Endothelial cell of umbilical vein (primary cell): Measurements from ENCODE around the gene STMN1. TPM values are rescaled to one million over a fixed set of nuclear protein-coding genes. Genes with fewer than 3 reads are reported as not detected.

ENCODE experiments used
- BruUV-seq: library from RNA; stranded (reverse); fragments of 400-500 nt; replicated peaks from 2 replicates; lab custom pipeline; 2021; lab: Mats Ljungman, UMichigan
- CTCF ChIA-PET: fragments of 300-600, 350-600 bp; sonication (Branson Sonifier 250); formaldehyde crosslinking; loops from one replicate; lab custom pipeline; 2021; ENCODE audit warnings: antibody characterized with exemption, inconsistent platforms; lab: Charles Lee
- POLR2A ChIA-PET: fragments of 300-600, 350-600 bp; sonication (Branson Sonifier 250); formaldehyde crosslinking; loops from one replicate; lab custom pipeline; 2021; ENCODE audit warnings: antibody characterized with exemption, inconsistent platforms; lab: Charles Lee
- DNase-seq: peaks from one replicate; pipeline ENCODE4 v3.0.0-alpha.2; 2011; ENCODE audit warnings: low read depth, low spot score
- FAIRE-seq: peaks from 2 replicates; lab custom pipeline; 2011; peaks lifted over from hg19 to GRCh38; lab: Jason Lieb, UNC
- H2AFZ ChIP-seq: 2 replicates; pipeline ENCODE4 v1.6.0; 2012; ENCODE audit warnings: low read depth, low read length, control low read depth, inconsistent platforms
- H3K27ac ChIP-seq: 2 replicates; pipeline ENCODE4 v1.5.1; 2011; ENCODE audit warnings: low read depth, mild to moderate bottlenecking, control low read depth, low read length, moderate library complexity; ENCODE audit not compliant: insufficient read depth
- H3K27me3 ChIP-seq, 2 experiments: 2 replicates each; pipeline versions ENCODE4 v1.6.0 to v1.6.1; 2011; ENCODE audit warnings: low read length in 2 of 2, mixed read lengths in 1 of 2; ENCODE audit not compliant: control insufficient read depth in 2 of 2, insufficient read depth in 2 of 2
- H3K36me3 ChIP-seq, 2 experiments: 2 replicates in 1 of 2; 3 replicates in 1 of 2; pipeline ENCODE4 v1.5.1; 2011; ENCODE audit warnings: low read length in 2 of 2, mild to moderate bottlenecking in 1 of 2, moderate library complexity in 1 of 2; ENCODE audit not compliant: control insufficient read depth in 2 of 2, insufficient read depth in 2 of 2; ENCODE audit errors: extremely low read depth in 1 of 2
- H3K4me1 ChIP-seq: 3 replicates; pipeline ENCODE4 v1.5.1; 2011; ENCODE audit warnings: mild to moderate bottlenecking, low read length; ENCODE audit not compliant: control insufficient read depth, insufficient read depth; ENCODE audit errors: extremely low read depth
- H3K4me2 ChIP-seq: 2 replicates; pipeline ENCODE4 v1.6.1; 2011; ENCODE audit warnings: low read length, control low read depth, mixed read lengths; ENCODE audit not compliant: insufficient read depth
- H3K4me3 ChIP-seq, 3 experiments: fragments of 200-600 bp in 1 of 3; sonication (generic), shearing (Covaris generic) in 1 of 3; replicated peaks in 1 of 3; 2 replicates each; pipeline ENCODE4 v1.5.1; 2011 to 2016; ENCODE audit warnings: control low read depth in 3 of 3, low read length in 3 of 3, mild to moderate bottlenecking in 2 of 3, inconsistent platforms in 1 of 3, low read depth in 1 of 3, moderate library complexity in 1 of 3; ENCODE audit not compliant: insufficient read depth in 1 of 3
- H3K79me2 ChIP-seq: 2 replicates; pipeline ENCODE4 v1.6.0; 2012; ENCODE audit warnings: low read length, inconsistent platforms; ENCODE audit not compliant: control insufficient read depth, insufficient read depth
- H3K9ac ChIP-seq: replicated peaks from 2 replicates; pipeline ENCODE3; 2011; ENCODE audit warnings: low read length, control low read depth; ENCODE audit not compliant: insufficient read depth; ENCODE audit errors: extremely low read depth
- H3K9me1 ChIP-seq: replicated peaks from 3 replicates; pipeline ENCODE4 v1.6.0; 2011; ENCODE audit warnings: mild to moderate bottlenecking, low read length; ENCODE audit not compliant: control insufficient read depth, insufficient read depth; ENCODE audit errors: extremely low read depth
- H3K9me3 ChIP-seq: replicated peaks from 2 replicates; pipeline ENCODE4 v1.5.1; 2012; ENCODE audit warnings: low read length, inconsistent platforms; ENCODE audit not compliant: control insufficient read depth, insufficient read depth
- H4K20me1 ChIP-seq: replicated peaks from 2 replicates; pipeline ENCODE3; 2011; ENCODE audit warnings: mild to moderate bottlenecking, low read length; ENCODE audit not compliant: control insufficient read depth, insufficient read depth; ENCODE audit errors: extremely low read depth
- EZH2 ChIP-seq: IDR thresholded peaks from 2 replicates; pipeline ENCODE4 v1.6.1; 2012; ENCODE audit warnings: borderline replicate concordance, low read depth, mild to moderate bottlenecking, moderate library complexity, low read length, inconsistent platforms; ENCODE audit not compliant: severe bottlenecking
- FOS ChIP-seq: IDR thresholded peaks from 2 replicates; pipeline ENCODE4 v1.6.1; 2011; ENCODE audit warnings: mild to moderate bottlenecking, low read length, moderate library complexity, borderline replicate concordance; ENCODE audit not compliant: insufficient read depth
- GATA2 ChIP-seq: IDR thresholded peaks from 2 replicates; pipeline ENCODE4 v1.7.0; 2011; ENCODE audit warnings: low read depth, mild to moderate bottlenecking, moderate library complexity, mixed read lengths, low read length; ENCODE audit not compliant: insufficient read length, insufficient read depth
- JUN ChIP-seq: IDR thresholded peaks from 2 replicates; pipeline ENCODE4 v1.6.1; 2011; ENCODE audit warnings: borderline replicate concordance, low read depth; ENCODE audit not compliant: insufficient read length, insufficient read depth
- MYC ChIP-seq: IDR thresholded peaks from one replicate; pipeline ENCODE4 v1.6.1; 2011; ENCODE audit warnings: mild to moderate bottlenecking, low read depth, low read length
- POLR2A ChIP-seq: IDR thresholded peaks from 2 replicates; pipeline ENCODE4 v1.6.1; 2012; ENCODE audit warnings: low read depth, mild to moderate bottlenecking, control low read depth, low read length
- POLR2AphosphoS5 ChIP-seq: IDR thresholded peaks from 2 replicates; pipeline ENCODE4 v1.6.1; 2012; ENCODE audit warnings: low read depth, mild to moderate bottlenecking, control low read depth, low read length, moderate library complexity; ENCODE audit not compliant: insufficient read depth
- dilution Hi-C: fragments of 300-500 bp; cut with MboI; formaldehyde crosslinking; loops from one replicate; pipeline ENCODE4 v1.15.0; 2019; ENCODE audit warnings: low sequenced_read_pairs; ENCODE audit not compliant: extremely low pct_ligation_motif_present
- intact Hi-C: fragments of 100-400 bp; cut with micrococcal nuclease; formaldehyde crosslinking; loops from one replicate; pipeline ENCODE4 v1.10.0; 2022
- polyA plus RNA-seq, 4 experiments: library from polyadenylated mRNA; depleted of rRNA in 3 of 4; stranded (reverse) in 3 of 4; unstranded in 1 of 4; fragments of >200 nt; gene quantifications; 2 replicates each; pipeline versions ENCODE4 v1.2.1 to v1.2.3, GENCODE V29; 2011 to 2012; ENCODE audit warnings: missing spikeins in 1 of 4
- total RNA-seq: library from RNA; stranded (reverse); gene quantifications from 2 replicates; pipeline ENCODE4 v1.2.3, GENCODE V29; 2021
- TF ChIP-seq, protein P1 (sequence below), 2 donors: IDR thresholded peaks; 1 replicate in 1 of 2; 2 replicates in 1 of 2; pipeline ENCODE4 v1.5.1; 2011; ENCODE audit warnings: low read length in 2 of 2, mild to moderate bottlenecking in 2 of 2, moderate library complexity in 2 of 2, control low read depth in 1 of 2, inconsistent platforms in 1 of 2, low read depth in 1 of 2; ENCODE audit not compliant: insufficient read depth in 1 of 2; ENCODE audit errors: extremely low read depth in 1 of 2
- TF ChIP-seq, protein P2 (sequence below): IDR thresholded peaks from 2 replicates; pipeline ENCODE4 v1.6.1; 2011; ENCODE audit not compliant: insufficient read depth, insufficient read length

Gene STMN1
- total and polyA plus RNA-seq, 2 donors (not counting 3 experiments of a cell fraction or from before 2014, with no cell fraction given), result 102 to 503 TPM

DNA sequence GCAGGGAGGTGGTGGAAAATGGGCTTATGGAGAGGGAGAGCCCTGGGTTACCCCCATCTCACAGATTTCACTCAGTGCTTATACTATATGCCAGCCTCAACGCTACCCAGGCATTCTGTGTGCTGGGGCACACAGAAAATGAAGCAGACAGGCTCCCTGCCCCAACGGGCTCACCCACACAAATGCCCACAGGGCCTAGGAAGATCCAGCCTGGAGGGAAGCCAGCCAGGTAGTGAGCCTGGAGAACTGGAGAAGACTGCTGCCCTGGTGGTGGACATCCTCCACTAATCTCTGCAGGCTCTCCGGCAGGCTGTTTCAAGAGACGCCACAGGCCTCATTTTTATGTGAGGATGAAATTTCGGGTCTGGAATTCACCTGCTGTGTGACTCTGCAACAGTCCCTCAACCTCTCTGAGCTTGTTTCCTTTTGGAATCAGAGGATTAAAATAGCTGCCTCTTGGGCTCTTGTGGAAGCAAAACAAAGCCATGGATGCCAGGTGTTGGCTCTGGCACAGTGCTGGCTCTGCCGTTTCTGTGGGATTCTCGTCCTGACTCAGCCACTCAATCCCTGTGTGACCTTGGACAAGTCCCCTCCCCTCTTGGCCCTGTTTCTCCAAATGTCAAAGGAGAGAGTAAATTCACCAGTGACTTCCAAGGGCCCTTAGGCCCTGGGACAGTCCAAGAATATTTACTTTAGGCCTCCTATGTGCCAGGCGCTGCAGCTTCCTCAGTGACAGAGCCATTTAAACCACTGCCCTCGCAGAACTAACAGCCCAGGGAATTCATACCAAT lies 34.3 kb downstream of the STMN1 start:
- Histone ChIP-seq H2AFZ (no peak overlapping the region), H3K79me2 (no peaks in the 10 kb centered on the region), H3K27ac (no peak overlapping the region), H3K9ac (no peak overlapping the region), H3K36me3 (no peaks in the 10 kb centered on the region), H4K20me1 (no peaks in the 10 kb centered on the region), H3K4me1 (peaks cover 16% of the 10 kb centered on the region), H3K9me1 (no peaks in the 10 kb centered on the region), H3K9me3 (no peaks in the 10 kb centered on the region), H3K4me3 (no peak overlapping the region), H3K27me3 (no peaks in the 10 kb centered on the region), H3K4me2 (no peak overlapping the region)
- TF ChIP-seq POLR2AphosphoS5 (no peak), JUN (no peak), MYC (no peak), EZH2 (no peak), GATA2 (no peak), FOS (no peak), POLR2A (no peak)
- TF ChIP-seq, protein P1, sequence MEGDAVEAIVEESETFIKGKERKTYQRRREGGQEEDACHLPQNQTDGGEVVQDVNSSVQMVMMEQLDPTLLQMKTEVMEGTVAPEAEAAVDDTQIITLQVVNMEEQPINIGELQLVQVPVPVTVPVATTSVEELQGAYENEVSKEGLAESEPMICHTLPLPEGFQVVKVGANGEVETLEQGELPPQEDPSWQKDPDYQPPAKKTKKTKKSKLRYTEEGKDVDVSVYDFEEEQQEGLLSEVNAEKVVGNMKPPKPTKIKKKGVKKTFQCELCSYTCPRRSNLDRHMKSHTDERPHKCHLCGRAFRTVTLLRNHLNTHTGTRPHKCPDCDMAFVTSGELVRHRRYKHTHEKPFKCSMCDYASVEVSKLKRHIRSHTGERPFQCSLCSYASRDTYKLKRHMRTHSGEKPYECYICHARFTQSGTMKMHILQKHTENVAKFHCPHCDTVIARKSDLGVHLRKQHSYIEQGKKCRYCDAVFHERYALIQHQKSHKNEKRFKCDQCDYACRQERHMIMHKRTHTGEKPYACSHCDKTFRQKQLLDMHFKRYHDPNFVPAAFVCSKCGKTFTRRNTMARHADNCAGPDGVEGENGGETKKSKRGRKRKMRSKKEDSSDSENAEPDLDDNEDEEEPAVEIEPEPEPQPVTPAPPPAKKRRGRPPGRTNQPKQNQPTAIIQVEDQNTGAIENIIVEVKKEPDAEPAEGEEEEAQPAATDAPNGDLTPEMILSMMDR (IDR thresholded peaks at IDR 0.05; ENCODE audit: extremely low read depth in 1 of 2, insufficient read depth in 1 of 2, low read depth in 1 of 2, low read length in 2 of 2), result no peak
- TF ChIP-seq, protein P2, sequence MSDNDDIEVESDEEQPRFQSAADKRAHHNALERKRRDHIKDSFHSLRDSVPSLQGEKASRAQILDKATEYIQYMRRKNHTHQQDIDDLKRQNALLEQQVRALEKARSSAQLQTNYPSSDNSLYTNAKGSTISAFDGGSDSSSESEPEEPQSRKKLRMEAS, result no peak
- CTCF ChIA-PET, result no interaction called here
- BruUV-seq, result no TSS peak
- intact Hi-C loops (no loop called here), dilution Hi-C loops (no loop called here)
- DNase-seq (no peak), FAIRE-seq (no peak)
- POLR2A ChIA-PET, result interaction anchor here (0.7 kb wide), 1 partner anchor 79 kb away, joined by 6 read pairs; no protein-coding TSS in a partner anchor
